Stimulated activated naive CD4-positive, alpha-beta T cell (primary cell): ENCODE data around the gene SLC66A2.

Source experiments
- DNase-seq, 6 experiments: peaks; one replicate each; lab custom pipeline; 2025; lab: John Stamatoyannopoulos, UW

Gene SLC66A2

DNA sequence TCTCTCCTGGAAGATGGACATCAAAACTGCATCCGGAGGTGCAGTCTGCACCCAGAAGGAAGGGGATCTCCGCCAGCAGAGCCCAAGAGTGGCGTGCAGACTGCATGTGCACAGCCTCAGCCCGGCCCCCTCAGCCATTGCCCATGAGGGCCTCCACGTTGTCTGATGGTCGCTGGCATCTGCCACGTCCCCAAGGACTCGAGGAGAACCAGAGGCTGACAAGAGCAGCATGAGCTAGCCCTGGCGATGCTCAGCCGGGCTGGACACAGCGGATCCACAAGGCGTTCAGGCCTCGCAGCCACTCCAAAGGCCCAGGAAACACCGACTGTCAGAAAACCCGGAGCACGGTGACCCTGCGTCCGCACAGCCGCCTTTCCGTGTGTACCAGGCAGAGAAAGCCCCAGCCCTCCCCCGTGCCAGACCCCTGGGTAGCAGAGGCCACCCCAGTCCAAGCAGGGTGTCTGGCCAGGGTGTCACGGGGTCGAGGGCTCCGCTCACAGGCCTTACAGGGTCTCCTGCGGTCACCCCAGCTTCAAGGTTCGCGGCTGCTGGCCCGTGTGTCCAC, 48.3 kb downstream of the SLC66A2 start:
- no peak for DNase-seq

DNA sequence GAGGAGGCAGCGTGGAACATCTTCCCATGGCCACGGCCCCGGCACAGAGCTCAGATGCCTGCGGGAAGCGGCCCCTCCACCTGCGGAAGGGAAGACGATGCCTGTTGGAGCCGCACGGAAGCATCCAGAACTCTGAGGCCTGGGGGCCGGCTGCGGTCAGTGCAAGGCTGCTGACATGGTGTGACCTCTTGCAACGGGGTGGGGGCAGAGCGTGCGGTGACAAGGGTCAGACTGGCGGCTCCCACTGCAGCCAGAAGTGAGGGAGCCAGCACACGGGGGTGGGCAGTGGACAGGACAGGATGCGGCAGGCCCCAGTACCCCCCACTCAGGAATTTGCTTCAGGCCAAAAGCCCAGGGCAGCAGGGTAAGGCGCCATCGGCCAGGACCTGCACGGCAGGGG, 48.8 kb downstream of the SLC66A2 start:
- DNase-seq, result no peak

DNA sequence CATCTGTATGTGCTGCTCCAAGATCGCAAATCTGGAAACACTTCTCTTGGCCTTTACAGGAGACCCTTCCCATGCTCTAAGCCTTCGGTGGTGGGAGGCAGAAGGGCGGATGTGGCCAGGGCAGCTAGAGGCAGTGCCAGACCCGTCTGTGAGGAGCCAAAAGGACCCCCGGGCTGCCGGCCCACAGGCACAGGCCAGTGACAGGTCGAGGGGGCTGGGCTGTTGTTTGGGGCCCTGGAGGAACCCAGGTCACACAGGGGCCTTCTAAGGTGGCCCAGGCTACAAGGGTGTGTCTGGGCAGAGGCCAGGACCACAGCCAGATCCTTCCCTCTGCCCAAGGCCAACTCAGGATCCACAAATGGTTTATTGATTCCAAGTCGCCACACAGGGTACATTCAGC, 49.4 kb downstream of the SLC66A2 start:
- DNase-seq, result no peak

DNA sequence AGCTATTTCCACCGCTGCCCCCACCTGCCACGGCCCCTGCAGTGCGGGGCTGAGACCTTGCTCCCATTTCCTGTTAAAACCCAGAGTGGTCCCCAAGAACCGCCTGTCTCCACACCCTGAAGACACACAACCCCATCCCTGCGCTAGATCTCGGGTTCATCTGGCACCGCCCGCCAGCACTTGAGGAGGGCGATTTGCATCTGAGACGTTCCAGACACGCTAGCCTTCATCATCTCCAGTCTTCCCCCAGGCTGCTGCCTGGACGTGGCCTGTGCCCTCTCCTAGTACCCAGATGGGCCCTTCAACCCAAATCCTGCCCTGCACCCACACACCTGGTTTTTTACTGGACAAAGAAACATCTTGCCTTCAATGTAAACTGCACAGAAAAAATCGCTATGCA, 49.8 kb downstream of the SLC66A2 start:
- DNase-seq, result no peak

DNA sequence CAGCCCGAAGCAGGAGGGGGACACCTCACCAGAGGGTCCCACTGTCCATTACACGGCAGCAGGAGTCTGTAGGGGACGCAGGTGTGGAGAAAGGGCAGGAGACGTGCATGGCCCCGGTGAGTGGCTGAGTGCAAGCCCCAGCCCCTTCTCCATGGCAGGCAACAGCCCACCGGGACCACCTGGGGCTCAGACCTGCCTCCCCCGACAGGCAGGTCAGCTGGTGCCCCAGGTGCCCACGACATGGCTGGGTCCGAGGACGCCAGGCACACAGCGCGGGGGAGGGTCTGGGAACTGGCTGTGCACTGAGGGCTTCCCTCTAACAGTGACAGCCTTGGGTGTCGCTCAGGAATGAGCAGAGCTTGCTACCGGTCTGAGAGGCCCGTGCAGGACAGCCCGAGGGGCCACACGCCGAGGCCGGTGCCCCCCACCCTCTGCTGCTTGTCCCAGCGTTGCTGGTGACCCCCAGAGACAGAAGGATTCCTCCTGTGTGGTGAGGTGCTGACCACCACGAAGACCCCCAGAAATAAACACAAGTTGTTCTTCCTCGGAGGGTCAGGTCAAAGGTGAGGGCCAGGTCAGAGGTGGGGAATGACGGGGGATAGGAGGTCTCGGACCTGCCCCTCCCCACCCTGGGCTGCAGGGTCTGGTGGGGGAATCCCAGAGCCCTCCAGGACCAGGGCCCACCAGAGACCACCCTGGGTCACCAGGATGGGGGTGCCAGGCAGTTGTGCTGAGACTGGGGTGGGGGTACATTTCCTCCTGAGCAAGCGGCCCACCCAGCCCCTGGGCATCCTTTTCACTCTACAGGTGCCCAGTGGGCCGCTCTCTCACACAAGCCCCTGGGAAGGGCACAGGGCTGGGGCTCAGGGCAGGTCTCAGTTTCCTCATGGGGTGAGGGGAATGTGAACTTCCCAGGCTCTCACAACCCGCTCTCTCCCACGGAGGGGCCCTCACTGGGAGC, 50.6 kb downstream of the SLC66A2 start:
- DNase-seq, result no peak

DNA sequence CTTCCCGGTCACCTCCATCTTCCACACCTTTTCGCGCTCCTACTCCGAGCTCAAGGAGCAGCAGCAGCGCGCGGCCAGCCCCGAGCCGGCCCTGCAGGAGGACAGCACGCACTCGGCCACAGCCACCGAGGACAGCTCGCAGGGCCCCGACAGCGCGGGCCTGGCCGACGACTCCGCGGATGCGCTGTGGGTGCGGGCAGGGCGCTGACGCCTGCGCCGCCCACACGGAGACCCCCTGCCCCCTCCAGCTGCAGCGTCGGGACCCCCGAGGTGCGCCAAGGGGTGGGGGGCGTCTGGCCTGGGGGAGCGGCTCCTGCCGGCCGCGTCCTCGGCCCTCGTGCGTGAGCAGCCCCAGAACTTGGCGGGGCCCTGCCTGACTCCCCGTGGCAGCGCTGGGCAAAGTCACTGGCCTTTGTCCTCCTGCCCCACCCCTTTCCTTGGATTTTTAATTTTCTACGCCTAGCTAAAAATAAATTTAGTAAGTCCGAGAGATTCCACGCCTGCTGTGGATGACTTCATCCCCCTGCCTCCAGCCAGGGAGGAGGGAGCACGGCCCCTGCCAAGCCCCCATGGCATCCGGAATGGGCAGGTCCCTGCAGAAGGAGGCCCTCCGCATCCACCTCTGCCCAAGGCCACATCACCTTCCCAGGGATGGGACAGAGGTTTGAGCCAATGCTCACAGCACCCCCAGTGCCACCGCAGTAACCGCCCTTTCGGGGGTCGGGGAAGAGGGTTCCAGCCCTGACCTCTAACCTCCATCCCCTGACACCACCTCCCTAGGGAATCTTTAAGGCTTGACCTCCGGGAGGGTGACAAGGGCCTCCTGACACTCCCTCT, 51.6 kb downstream of the SLC66A2 start:
- no peak for DNase-seq

DNA sequence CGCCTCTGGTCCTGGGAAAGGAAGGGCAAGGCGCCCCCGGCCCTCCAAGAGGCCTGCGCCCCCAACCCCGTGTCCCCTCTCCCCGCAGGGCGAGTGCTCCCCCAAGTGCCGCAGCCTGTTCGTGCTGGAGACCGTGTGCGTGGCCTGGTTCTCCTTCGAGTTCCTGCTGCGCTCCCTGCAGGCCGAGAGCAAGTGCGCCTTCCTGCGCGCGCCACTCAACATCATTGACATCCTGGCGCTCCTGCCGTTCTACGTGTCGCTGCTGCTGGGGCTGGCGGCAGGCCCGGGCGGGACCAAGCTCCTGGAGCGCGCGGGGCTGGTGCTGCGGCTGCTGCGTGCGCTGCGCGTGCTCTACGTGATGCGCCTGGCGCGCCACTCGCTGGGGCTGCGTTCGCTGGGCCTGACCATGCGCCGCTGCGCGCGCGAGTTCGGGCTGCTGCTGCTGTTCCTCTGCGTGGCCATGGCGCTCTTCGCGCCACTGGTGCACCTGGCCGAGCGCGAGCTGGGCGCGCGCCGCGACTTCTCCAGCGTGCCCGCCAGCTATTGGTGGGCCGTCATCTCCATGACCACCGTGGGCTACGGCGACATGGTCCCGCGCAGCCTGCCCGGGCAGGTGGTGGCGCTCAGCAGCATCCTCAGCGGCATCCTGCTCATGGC, 52.4 kb downstream of the SLC66A2 start:
- DNase-seq, result no peak

DNA sequence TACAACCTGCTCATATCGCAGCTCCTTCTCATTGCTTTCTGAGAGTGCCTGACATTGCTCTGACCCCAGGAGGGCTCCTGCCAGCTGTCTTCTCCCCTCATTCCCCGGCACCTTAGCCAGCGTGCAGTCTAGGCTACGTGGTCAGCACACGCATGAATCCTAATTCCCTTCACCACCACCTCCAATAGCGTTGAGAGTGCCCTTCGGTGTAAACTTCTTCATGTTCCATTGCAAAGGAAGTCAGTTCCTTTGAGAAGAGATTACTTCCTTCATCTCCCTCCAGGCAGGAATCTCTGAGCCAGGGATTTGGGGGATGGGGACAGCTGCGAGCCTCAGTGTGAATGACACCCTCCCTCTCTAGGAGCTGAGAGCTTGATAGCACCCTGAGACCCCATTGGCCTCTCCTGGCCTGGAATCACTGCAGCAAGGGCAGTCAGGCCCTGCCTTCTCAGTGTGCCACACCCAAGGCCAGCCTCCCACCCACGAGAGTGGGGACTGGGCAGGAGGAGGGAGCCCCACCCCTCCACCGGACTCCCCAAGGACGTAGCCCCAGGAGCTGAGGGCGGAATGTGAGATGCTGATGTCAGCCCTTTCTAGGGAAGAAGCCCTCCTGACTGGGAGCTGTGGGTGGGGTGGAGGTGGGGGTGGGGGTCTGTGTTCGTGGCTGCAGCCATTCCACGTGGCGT, 53.4 kb downstream of the SLC66A2 start:
- no peak for DNase-seq

DNA sequence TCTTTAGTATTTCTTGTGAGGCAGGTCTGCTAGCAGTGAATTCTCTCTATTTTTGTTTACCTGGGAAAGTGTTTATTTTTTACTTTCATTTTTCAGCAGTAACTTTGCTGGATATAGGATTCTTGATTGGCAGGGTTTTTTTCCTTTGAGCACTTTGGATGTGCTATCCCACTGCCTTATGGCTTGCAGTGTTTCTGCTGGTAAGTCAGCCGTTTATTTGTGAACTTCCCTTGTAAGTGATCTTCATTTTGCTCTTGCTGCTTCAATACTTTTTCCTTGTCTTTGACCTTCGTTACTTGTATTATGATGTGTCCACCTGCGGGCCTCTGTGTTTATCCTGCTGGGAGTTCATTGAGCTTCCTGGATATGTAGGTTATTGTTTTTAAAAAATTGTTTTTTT, 54.7 kb downstream of the SLC66A2 start:
- no peak for DNase-seq

DNA sequence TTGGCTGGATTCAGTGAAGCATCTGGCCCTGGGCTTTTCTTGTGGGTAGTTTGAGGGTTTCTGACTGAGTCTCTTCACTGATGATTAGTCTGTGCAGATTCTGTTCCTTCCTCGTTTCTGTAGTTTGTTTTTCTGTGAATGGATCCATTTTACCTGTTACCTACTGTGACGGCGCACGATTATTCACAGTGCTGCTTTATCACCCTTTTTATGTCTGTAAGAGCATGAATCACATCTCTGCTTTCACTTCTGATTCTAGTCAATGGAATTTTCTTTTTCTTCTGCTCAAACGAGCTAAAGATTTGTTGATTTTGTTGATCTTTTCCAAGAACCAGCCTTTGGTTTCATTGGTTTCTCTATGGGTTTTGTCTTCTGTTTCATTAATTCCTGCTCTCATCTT, 60.8 kb downstream of the SLC66A2 start:
- no peak for DNase-seq

DNA sequence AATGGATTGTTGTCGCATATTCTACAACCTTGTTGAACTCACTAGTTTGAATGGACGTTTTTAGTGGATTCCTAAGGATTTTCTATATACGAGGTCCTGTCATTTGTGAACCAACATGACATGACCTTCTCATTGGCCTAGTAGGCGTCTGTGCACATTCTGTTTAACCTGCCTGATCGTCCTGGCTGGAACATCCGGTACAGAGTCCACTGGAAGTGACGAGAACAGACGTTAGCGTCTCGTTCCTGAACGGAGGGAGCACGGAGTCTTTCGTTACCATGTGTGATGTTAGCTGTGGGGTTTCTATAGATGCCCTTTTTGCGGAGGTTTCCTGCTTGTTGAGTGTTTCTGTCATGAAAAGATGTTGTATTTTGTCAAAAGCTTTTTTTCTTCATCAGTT, 61.9 kb downstream of the SLC66A2 start:
- DNase-seq, result no peak

DNA sequence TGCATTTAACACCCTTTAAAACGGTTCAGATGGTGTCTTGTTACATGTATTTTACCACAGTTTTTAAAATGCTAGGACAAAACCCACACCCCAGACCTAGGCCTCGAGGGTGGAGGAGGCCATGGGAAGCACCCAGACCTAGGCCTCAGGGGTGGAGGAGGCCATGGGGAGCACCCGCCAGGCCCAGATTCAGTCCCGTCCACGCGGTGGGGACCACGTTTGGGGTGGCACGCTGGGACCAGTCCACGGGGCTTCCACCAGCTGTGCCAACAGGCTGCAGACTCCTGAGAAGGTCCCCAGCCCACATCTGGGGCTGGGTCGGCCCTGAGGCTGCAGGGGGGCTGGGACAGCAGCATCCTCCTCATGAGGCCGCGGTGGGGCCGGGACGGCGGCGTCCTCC, 63.4 kb downstream of the SLC66A2 start:
- no peak for DNase-seq

DNA sequence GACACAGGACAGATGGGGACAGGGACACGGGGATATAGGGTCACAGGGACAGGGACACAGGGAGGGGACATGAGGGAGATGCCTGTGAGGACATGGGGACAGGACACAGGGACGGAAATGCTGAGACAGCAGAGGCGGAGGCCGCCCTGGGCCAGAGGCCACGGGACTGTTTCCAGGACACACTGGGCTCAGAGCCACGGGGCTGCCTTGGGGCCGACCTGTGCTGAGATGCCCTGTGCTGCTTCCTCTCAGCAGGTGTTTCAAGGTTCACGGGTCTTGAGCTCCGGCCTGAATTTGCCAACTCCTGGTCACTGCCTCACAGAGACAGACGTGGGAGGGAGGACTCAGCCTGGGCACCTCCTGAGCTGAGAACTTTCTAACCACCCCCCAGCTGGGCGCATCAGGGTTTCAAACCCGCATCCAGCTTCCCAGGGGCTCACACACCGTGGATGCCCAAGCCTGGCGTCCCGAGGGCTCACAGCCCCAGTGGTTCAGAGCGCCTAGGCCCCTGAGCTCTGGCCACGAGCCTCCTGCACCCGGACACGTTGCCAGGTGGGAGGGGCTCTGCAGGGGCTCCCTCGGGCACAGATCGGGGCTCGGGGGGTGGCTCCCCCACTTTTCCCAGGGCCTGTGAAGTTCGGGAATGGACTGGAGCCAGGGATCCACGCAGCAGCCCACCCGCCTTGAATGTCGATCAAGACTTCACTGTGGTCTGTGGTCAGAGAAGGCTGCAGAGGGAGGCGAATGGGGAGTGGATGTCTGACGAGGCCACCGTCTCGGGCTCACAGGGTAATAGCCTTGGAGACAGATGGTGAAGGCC, 64.1 kb downstream of the SLC66A2 start:
- no peak for DNase-seq

DNA sequence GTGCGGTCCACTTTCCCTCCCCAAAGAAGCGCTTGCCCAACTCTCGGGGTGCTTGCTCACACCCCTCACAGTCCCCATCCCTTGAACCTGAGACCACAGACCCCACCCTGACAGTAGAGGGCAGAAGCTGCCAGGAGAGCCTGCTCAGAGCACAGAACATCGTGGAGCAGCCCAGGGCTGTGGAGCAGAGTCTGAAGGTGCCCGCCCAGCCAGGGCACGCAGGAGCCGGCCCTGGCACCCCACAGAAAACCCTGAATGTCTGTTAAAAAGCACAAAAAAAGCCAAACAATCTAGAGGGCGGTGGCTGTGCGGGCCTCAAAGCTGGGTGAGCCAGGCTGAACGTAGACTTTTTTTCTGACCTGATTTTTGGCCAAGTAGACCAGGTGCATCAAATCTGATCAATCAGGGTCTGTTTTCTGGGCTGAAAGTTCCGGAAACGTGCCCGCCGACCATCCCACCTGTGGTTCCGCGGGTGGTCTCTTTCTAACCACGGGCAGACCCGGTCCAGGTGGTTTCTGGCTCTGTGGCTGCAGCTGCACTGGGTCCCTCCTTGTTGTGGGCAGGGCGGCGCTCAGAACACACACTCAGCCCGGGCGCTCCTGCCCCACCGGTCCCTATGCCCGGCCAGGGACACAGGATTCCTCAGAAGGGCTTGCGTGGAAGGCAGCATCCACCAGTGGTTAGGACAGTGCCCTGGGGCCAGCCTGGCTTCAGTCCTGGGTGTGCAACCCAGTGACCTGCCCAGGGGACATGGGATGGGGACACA, 66.3 kb downstream of the SLC66A2 start:
- DNase-seq, result no peak

DNA sequence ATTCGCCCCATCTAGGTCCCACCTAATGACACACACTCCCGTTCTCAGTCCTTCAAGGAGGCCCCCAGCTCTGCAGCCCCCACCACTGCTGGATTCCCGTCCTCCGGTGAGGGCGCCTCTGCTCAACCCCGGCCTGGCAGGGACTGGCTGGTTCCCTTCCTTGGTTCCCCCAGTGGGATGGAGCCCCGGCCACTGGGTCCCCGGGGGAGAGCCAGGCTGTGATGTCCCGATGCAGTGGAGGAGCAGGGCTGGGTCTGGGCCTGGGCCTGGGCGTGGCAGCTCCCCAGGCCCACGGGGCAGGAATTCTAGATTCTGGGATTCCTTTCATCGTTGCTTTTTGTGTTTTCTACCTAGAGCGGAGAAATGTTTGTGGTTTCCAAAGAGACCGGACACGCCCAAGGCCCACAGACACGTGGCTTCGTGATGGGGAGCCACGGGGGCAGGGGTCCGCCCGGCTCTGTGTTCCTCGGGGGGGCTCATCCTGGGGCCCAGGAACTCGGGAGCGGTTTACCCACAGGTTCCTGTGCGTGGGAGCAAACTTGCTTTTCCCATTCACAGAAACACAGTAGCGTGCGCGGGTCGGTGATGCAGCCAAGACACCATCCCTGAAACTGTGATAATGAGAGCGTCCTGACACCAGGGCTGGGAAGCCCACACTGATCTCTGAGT, 67.0 kb downstream of the SLC66A2 start:
- no peak for DNase-seq

DNA sequence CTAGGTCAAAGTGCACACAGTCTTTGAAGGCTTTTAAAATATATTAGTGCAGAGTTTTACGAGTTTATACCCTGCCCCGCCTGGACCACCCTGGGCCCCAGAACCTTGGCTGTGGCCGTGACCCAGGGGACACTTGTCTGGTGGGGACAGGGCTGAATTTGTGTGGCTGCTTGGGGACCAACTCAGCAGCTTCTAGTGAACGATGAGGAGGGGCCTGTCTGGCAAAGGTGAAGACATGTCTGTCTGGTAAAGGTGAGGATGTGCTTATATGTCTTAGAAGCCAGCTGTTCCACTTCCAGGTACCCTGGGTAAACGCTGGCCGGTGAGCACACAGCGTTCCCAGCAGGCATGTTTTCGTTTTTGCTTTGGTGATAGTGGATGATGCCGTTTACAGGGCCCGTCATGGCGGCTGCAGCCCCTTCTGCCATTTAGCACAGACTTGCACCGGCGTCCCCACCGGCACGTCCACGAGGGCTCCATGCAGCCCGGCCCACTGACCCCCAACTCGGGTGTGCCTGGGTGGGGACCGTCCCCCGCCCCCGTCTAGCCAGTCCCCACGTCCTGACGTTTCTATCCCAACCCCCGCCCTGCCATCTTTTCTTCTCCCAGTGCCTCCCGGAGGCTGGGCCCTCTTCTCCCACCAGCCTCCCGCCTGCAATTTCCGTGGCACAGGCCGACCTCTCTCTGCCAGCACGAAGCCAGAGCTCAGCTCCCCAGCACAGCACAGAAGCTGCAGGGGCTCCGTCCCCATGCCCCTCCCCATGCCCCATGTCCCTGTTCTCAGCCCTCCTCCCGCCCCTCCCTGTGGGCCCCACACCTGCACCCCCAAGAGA, 67.8 kb downstream of the SLC66A2 start:
- no peak for DNase-seq

DNA sequence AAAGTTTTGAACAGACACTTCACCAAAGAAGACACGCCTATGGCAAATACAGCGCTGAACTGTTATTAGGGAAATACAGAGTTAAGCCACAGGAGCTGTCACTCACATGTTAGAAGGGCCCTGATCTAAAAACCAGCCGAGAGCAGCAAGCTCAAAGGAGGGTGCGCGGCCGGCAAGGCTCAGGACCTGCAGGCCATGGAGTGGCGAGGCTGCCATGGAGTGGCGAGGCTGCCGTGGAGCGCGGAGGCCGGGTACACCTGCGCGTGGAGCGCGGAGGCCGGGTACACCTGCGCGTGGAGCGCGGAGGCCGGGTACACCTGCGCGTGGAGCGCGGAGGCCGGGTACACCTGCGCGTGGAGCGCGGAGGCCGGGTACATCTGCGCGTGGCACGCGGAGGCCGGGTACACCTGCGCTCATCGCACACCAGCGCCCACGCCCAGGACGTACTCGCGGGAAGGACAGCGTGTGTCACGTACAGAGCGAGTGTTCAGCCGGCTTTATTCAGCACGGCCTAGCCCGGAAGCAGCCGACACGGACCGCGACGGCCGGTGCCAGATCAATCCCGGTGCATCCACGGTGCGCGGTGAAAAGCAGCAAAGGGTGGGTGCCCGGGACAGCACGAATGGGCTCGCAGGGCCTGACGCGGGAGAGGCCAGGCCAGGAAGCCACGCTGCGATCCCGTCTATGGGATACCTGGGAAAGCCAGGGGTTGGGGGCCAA, 68.8 kb downstream of the SLC66A2 start:
- no peak for DNase-seq

DNA sequence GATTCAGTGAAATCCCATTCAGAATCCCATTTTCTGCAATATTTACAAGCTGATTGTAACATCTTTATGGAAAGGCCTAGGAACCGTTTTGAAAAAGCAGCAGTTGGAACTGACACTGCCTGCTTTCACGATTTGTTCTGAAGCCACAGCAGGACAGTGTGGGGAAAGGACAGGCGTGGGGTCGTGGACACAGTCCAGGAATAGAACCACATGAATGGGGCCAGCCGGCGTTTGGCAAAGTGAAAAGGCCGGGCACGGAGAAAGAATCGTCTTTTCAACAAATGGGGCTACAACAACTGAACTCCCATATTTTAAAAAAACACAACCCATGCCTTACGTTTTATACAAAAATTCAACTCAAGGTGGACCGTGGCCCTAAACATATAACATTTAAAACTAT, 69.8 kb downstream of the SLC66A2 start:
- DNase-seq, result no peak
